NT2/D1 (cell line): ENCODE results near the gene MYRF.

Experiments
- DNase-seq: peaks from one replicate; pipeline ENCODE4 v3.0.0-alpha.2; 2011; ENCODE audit warnings: low read depth, low spot score
- H3K27me3 ChIP-seq: 2 replicates; pipeline ENCODE4 v1.6.0; 2011; ENCODE audit warnings: mild to moderate bottlenecking; ENCODE audit not compliant: insufficient read length, insufficient read depth
- H3K36me3 ChIP-seq: 2 replicates; pipeline ENCODE4 v1.6.1; 2011; ENCODE audit warnings: mild to moderate bottlenecking, low read length, mixed read lengths; ENCODE audit not compliant: insufficient read depth, insufficient read length
- H3K4me1 ChIP-seq: 2 replicates; pipeline ENCODE4 v1.5.1; 2011; ENCODE audit not compliant: insufficient read depth, insufficient read length
- H3K4me3 ChIP-seq: 2 replicates; pipeline ENCODE4 v1.5.1; 2011; ENCODE audit warnings: low read depth; ENCODE audit not compliant: insufficient read length
- H3K9ac ChIP-seq: 2 replicates; pipeline ENCODE4 v1.6.0; 2011; ENCODE audit warnings: low read depth; ENCODE audit not compliant: insufficient read length
- H3K9me3 ChIP-seq: 2 replicates; pipeline ENCODE4 v1.5.1; 2011; ENCODE audit warnings: mild to moderate bottlenecking, low read length; ENCODE audit not compliant: insufficient read depth
- SUZ12 ChIP-seq: IDR thresholded peaks from 2 replicates; pipeline ENCODE4 v1.6.1; 2011; ENCODE audit not compliant: insufficient read length, insufficient read depth; ENCODE audit errors: extremely low read depth
- YY1 ChIP-seq: IDR thresholded peaks from 2 replicates; pipeline ENCODE4 v1.6.1; 2011; ENCODE audit not compliant: insufficient read length, insufficient read depth
- ZNF274 ChIP-seq: IDR thresholded peaks from 2 replicates; pipeline ENCODE4 v1.6.1; 2011; ENCODE audit warnings: mild to moderate bottlenecking, low read depth, low read length

The MYRF gene

GRCh38 chr11:61815790-61816735, 63.6 kb downstream of the MYRF start:
- TF ChIP-seq SUZ12 (no peak), ZNF274 (no peak), YY1 (no peak)
- Histone ChIP-seq H3K27me3 (no peaks in the 10 kb centered on the region), H3K4me3 (peak overlapping the region; percentile 96), H3K4me1 (peaks cover 7% of the 10 kb centered on the region), H3K36me3 (peaks cover 35% of the 10 kb centered on the region), H3K9me3 (peaks cover 7% of the 10 kb centered on the region; the same call in 1 of the 2 replicates), H3K9ac (peak overlapping the region; percentile 100)
- DNase-seq, result no peak

DNA sequence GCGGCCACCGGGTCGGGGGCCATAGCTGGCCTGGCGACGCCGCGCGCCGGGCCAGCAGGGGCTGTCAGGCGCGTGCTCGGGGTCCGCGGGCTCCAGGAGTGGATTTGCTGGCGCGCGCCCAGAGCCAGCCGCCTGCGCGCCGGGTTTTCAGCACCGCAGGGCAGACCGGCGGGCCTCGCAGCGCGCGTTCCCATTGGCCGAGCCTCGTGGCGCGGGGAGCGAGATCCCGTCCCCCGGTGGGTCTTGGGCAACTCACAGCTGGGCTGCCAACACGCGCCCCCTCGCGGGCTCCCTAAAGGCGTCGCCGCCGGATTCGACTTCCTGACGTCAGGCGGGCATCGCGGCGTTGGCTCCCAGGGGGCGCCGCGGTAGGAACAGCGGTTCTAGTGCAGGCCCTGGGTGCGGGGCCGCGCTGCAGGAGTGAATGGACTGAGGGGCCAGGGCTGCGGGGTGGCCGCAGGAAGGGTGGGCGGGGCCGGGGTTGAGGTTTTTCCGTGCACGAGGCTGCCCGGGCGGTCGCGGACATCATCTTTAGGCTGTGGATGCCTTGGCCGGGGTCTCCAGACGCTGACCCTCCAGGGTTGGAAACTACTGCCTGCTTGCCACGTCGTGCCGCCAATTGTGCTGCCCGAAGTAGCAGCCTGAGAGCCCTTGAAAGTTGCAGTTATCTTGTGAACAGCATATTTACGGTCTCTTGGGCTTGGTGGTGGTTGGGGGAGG, 64.5 kb downstream of the MYRF start, which contains the start of gene FADS1:
Gene FADS1 (minus strand): TSS at position 268 of the 720 bp plus-strand sequence. CDS start 74 bp downstream, at position 194.
- H3K4me3 ChIP-seq, result peak within 1 kb of the TSS; percentile 96
- H3K9ac ChIP-seq, result peak within 1 kb of the TSS; percentile 100
- peak; percentile 86 for DNase-seq
- H3K36me3 ChIP-seq, result peaks cover 26% of the 10 kb centered on the region
- TF ChIP-seq YY1, result no peak
- no peak for TF ChIP-seq ZNF274
- no peak for TF ChIP-seq SUZ12
- H3K4me1 ChIP-seq, result peaks cover 7% of the 10 kb centered on the region
- H3K27me3 ChIP-seq, result no peaks in the 10 kb centered on the region
- peaks cover 7% of the 10 kb centered on the region; the same call in 1 of the 2 replicates for H3K9me3 ChIP-seq

- Histone ChIP-seq H3K36me3 (peaks cover 19% of the 10 kb centered on the region), H3K9ac (peak overlapping the region; percentile 100), H3K4me3 (peak overlapping the region; percentile 96), H3K27me3 (no peaks in the 10 kb centered on the region), H3K9me3 (peaks cover 7% of the 10 kb centered on the region; the same call in 1 of the 2 replicates), H3K4me1 (peaks cover 7% of the 10 kb centered on the region)
- TF ChIP-seq YY1, result no peak
- TF ChIP-seq ZNF274, result no peak
- no peak for TF ChIP-seq SUZ12
- no peak for DNase-seq
Measured at GRCh38 chr11:61817471-61818202, 65.2 kb downstream of the MYRF start.

GRCh38 chr11:61820174-61820573, 67.7 kb downstream of the MYRF start:
- H3K9ac ChIP-seq, result no peak overlapping the region
- H3K36me3 ChIP-seq, result peaks cover 2% of the 10 kb centered on the region
- no peak overlapping the region for H3K4me3 ChIP-seq
- H3K27me3 ChIP-seq, result no peaks in the 10 kb centered on the region
- DNase-seq, result no peak
- no peaks in the 10 kb centered on the region for H3K4me1 ChIP-seq
- no peaks in the 10 kb centered on the region for H3K9me3 ChIP-seq
- TF ChIP-seq SUZ12 (no peak), YY1 (no peak), ZNF274 (no peak)

- no peaks in the 10 kb centered on the region for H3K9me3 ChIP-seq
- H3K36me3 ChIP-seq, result peaks cover 20% of the 10 kb centered on the region
- peak overlapping the region; percentile 60 for H3K4me3 ChIP-seq
- peak overlapping the region; percentile 93 for H3K9ac ChIP-seq
- TF ChIP-seq SUZ12, result no peak
- TF ChIP-seq ZNF274, result no peak
- TF ChIP-seq YY1, result no peak
- no peaks in the 10 kb centered on the region for H3K27me3 ChIP-seq
- no peak for DNase-seq
- peaks cover 9% of the 10 kb centered on the region for H3K4me1 ChIP-seq
Measured at GRCh38 chr11:61826930-61827570, 74.6 kb downstream of the MYRF start.

DNA sequence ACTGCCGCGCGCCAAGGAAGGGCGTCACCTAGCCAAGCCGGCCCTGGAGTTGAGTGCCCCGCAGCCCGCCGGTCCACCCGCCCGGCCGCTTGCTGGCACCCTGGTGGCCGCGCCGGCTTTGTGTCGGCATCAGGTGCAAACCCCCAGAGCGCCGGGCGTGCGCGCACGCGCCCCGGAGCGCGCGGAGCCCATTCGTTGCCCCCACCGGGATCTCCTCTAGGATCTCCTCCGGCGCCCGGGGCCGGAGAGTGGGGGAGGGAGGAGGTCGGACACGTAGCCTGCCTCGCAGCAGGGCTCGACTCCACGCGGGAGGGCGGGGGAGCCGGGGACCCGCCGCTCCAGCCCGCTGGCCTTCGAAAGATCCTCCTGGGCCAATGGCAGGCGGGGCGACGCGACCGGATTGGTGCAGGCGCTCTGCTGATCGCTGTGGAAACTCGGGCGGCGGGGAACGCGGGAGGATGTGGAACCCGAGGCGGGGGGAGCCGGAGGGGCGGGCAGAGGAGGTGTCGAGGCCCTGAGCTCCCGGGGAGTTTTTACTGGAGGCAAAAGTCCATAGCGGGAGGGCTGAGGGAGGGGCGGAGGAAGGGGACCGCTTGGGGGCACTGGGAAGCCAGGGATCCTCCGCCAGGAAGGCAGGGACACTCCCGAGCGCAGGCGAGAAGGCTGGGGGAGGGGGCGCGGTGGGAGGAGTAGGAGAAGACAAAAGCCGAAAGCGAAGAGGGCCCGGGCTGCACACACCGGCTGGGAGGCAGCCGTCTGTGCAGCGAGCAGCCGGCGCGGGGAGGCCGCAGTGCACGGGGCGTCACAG, 75.3 kb downstream of the MYRF start, which contains the start of gene FADS2:
Gene FADS2 (plus strand): TSS at position 730 of the 808 bp plus-strand sequence. CDS start 91 bp downstream, outside the sequence.
- Histone ChIP-seq H3K9ac (peak within 1 kb of the TSS; percentile 99), H3K4me3 (peak within 1 kb of the TSS; percentile 98), H3K9me3 (no peaks in the 10 kb centered on the region), H3K36me3 (peaks cover 28% of the 10 kb centered on the region), H3K4me1 (peaks cover 14% of the 10 kb centered on the region), H3K27me3 (no peaks in the 10 kb centered on the region)
- peak; percentile 77 for DNase-seq
- TF ChIP-seq SUZ12, result no peak
- TF ChIP-seq YY1, result no peak
- TF ChIP-seq ZNF274, result no peak
